Keratinocyte (primary cell): ENCODE results near the gene AP3B1. TPM values are rescaled to one million over a fixed set of nuclear protein-coding genes. Genes with fewer than 3 reads are reported as not detected.
A peak's percentile ranks its signal among the peaks of the same experiment; 100 is the strongest.

Source experiments
- DNase-seq: peaks from one replicate; pipeline ENCODE4 v3.0.0-alpha.2; 2011; ENCODE audit warnings: low read depth, missing footprints, low spot score
- FAIRE-seq: peaks from 2 replicates; lab custom pipeline; 2011; peaks lifted over from hg19 to GRCh38; lab: Jason Lieb, UNC
- H2AFZ ChIP-seq: 2 replicates; pipeline ENCODE4 v1.6.0; 2012; ENCODE audit warnings: low read length, control low read depth, inconsistent platforms; ENCODE audit not compliant: control insufficient read depth
- H3K27ac ChIP-seq: 2 replicates; pipeline ENCODE4 v1.5.1; 2011; ENCODE audit warnings: low read length; ENCODE audit not compliant: control insufficient read depth, insufficient read depth
- H3K27me3 ChIP-seq: 3 replicates; pipeline ENCODE4 v1.6.0; 2011; ENCODE audit warnings: low read length; ENCODE audit not compliant: control insufficient read depth, insufficient read depth; ENCODE audit errors: extremely low read depth
- H3K36me3 ChIP-seq, 2 experiments: 2 replicates in 1 of 2; 3 replicates in 1 of 2; pipeline ENCODE4 v1.5.1; 2011; ENCODE audit warnings: low read length in 2 of 2, mild to moderate bottlenecking in 1 of 2; ENCODE audit not compliant: control insufficient read depth in 2 of 2, insufficient read depth in 2 of 2; ENCODE audit errors: extremely low read depth in 1 of 2
- H3K4me1 ChIP-seq: 3 replicates; pipeline ENCODE4 v1.5.1; 2011; ENCODE audit warnings: low read length; ENCODE audit not compliant: control insufficient read depth, insufficient read depth; ENCODE audit errors: extremely low read depth
- H3K4me2 ChIP-seq: 3 replicates; pipeline ENCODE4 v1.6.0; 2011; ENCODE audit warnings: low read depth, low read length; ENCODE audit not compliant: control insufficient read depth, insufficient read depth; ENCODE audit errors: extremely low read depth
- H3K4me3 ChIP-seq, 3 experiments: fragments of 200-600 bp in 1 of 3; sonication (generic) in 1 of 3; 2 replicates in 2 of 3; 3 replicates in 1 of 3; pipeline ENCODE4 v1.5.1; 2011 to 2016; ENCODE audit warnings: low read length in 3 of 3, mild to moderate bottlenecking in 3 of 3, control low read depth in 2 of 3, inconsistent platforms in 1 of 3, low read depth in 1 of 3, mixed read lengths in 1 of 3, mixed run types in 1 of 3, moderate library complexity in 1 of 3; ENCODE audit not compliant: control insufficient read depth in 2 of 3, insufficient read depth in 2 of 3; ENCODE audit errors: extremely low read depth in 1 of 3
- H3K79me2 ChIP-seq: 2 replicates; pipeline ENCODE4 v1.6.0; 2012; ENCODE audit warnings: low read length; ENCODE audit not compliant: control insufficient read depth, insufficient read depth
- H3K9ac ChIP-seq: 3 replicates; pipeline ENCODE4 v1.6.0; 2011; ENCODE audit warnings: low read length; ENCODE audit not compliant: control insufficient read depth, insufficient read depth; ENCODE audit errors: extremely low read depth
- H3K9me1 ChIP-seq: 3 replicates; pipeline ENCODE4 v1.6.0; 2011; ENCODE audit warnings: low read length; ENCODE audit not compliant: control insufficient read depth, insufficient read depth; ENCODE audit errors: extremely low read depth
- H3K9me3 ChIP-seq: 2 replicates; pipeline ENCODE4 v1.5.1; 2012; ENCODE audit warnings: low read depth, low read length; ENCODE audit not compliant: control insufficient read depth
- H4K20me1 ChIP-seq: 3 replicates; pipeline ENCODE4 v1.6.0; 2011; ENCODE audit warnings: low read length; ENCODE audit not compliant: control insufficient read depth, insufficient read depth; ENCODE audit errors: extremely low read depth
- CTCF ChIP-seq, 3 experiments: IDR thresholded peaks in 1 of 3; conservative IDR thresholded peaks in 1 of 3; optimal IDR thresholded peaks in 1 of 3; 2 replicates in 2 of 3; 3 replicates in 1 of 3; pipeline versions ENCODE3 to v1.5.1; 2011; ENCODE audit warnings: low read length in 3 of 3, mild to moderate bottlenecking in 3 of 3, moderate library complexity in 2 of 3, control low read depth in 1 of 3, inconsistent platforms in 1 of 3; ENCODE audit not compliant: insufficient read depth in 2 of 3; ENCODE audit errors: extremely low read depth in 1 of 3
- EZH2 ChIP-seq: IDR thresholded peaks from one replicate; pipeline ENCODE4 v1.6.1; 2012; ENCODE audit warnings: inconsistent platforms, mild to moderate bottlenecking, low read length, moderate library complexity
- dilution Hi-C: fragments of 300-500 bp; cut with MboI; formaldehyde crosslinking; loops from one replicate; pipeline ENCODE4 v1.7.0; 2020; ENCODE audit warnings: low sequenced_read_pairs; ENCODE audit not compliant: extremely low pct_ligation_motif_present
- polyA plus RNA-seq, 5 experiments: library from polyadenylated mRNA; depleted of rRNA in 3 of 5; stranded (reverse) in 3 of 5; stranded (forward) in 1 of 5; unstranded in 1 of 5; fragments of >200 nt; gene quantifications; 1 replicate in 1 of 5; 2 replicates in 3 of 5; 3 replicates in 1 of 5; pipeline versions ENCODE4 v1.2.1 to v1.2.3, GENCODE V29; 2011 to 2012; ENCODE audit warnings: missing spikeins in 2 of 5, low read depth in 1 of 5, low replicate concordance in 1 of 5

AP3B1 gene
- polyA plus RNA-seq, 1 donor (not counting 4 experiments of a cell fraction or from before 2014, with no cell fraction given): 65.1 TPM

- H2AFZ ChIP-seq: no peak overlapping the region
- H3K4me3 ChIP-seq: no peak overlapping the region
- H3K36me3 ChIP-seq: no peaks in the 10 kb centered on the region
- H3K27me3 ChIP-seq: no peaks in the 10 kb centered on the region
- no peaks in the 10 kb centered on the region for H4K20me1 ChIP-seq
- dilution Hi-C loops: no loop called here
- FAIRE-seq (no peak), DNase-seq (no peak)
- no peaks in the 10 kb centered on the region for H3K9me3 ChIP-seq
- H3K4me2 ChIP-seq: no peak overlapping the region
- peaks cover 15% of the 10 kb centered on the region for H3K4me1 ChIP-seq
- H3K9ac ChIP-seq: no peak overlapping the region
- H3K79me2 ChIP-seq: no peaks in the 10 kb centered on the region
- H3K27ac ChIP-seq: no peak overlapping the region
- no peaks in the 10 kb centered on the region for H3K9me1 ChIP-seq
- TF ChIP-seq CTCF (optimal IDR thresholded peaks at IDR 0.05 in 1 of 3, IDR thresholded peaks at IDR 0.05 in 1 of 3, conservative IDR thresholded peaks at IDR 0.05 in 1 of 3; ENCODE audit: extremely low read depth in 1 of 3, insufficient read depth in 2 of 3, low read length in 3 of 3): no peak
Measured at GRCh38 chr5:78323241-78323640, 28.7 kb upstream of the AP3B1 start.

- Histone ChIP-seq H2AFZ (no peak overlapping the region), H3K4me3 (no peak overlapping the region), H3K27me3 (no peaks in the 10 kb centered on the region), H3K9ac (no peak overlapping the region), H3K9me3 (no peaks in the 10 kb centered on the region), H3K36me3 (no peaks in the 10 kb centered on the region), H3K4me2 (no peak overlapping the region), H3K4me1 (no peaks in the 10 kb centered on the region), H3K9me1 (no peaks in the 10 kb centered on the region), H4K20me1 (no peaks in the 10 kb centered on the region), H3K27ac (no peak overlapping the region), H3K79me2 (no peaks in the 10 kb centered on the region)
- FAIRE-seq: peak; percentile 63
- TF ChIP-seq EZH2 (no peak), CTCF (optimal IDR thresholded peaks at IDR 0.05 in 1 of 3, IDR thresholded peaks at IDR 0.05 in 1 of 3, conservative IDR thresholded peaks at IDR 0.05 in 1 of 3; ENCODE audit: extremely low read depth in 1 of 3, insufficient read depth in 2 of 3, low read length in 3 of 3) (peak in 2 of 3 experiments; percentile 49 to 57)
- dilution Hi-C loops: no loop called here
- DNase-seq: no peak
Measured at GRCh38 chr5:78320401-78320800, 25.9 kb upstream of the AP3B1 start.
